ENCODE results near the gene TECTB.
A peak's percentile ranks its signal among the peaks of the same experiment; 100 is the strongest.

TECTB gene

GRCh38 chr10:112330162-112330561, 47.0 kb downstream of the TECTB start:
- no peak for TF ChIP-seq CTCF (IDR thresholded peaks at IDR 0.05; ENCODE audit: low read depth, low read length)
- in situ Hi-C loops (cut with HindIII; ENCODE audit: low sequenced_read_pairs), result no loop called here
- no peak overlapping the region for H3K4me3 ChIP-seq (ENCODE audit: low read depth, low read length)
- DNase-seq (ENCODE audit: low read depth, low spot score), result no peak

- in situ Hi-C loops (cut with HindIII; ENCODE audit: low sequenced_read_pairs), result no loop called here
- H3K4me3 ChIP-seq (ENCODE audit: low read depth, low read length), result no peak overlapping the region
- no peak for TF ChIP-seq CTCF (IDR thresholded peaks at IDR 0.05; ENCODE audit: low read depth, low read length)
- no peak for DNase-seq (ENCODE audit: low read depth, low spot score)
Measured at GRCh38 chr10:112330607-112331160, 47.5 kb downstream of the TECTB start.

- no peak overlapping the region for H3K4me3 ChIP-seq (ENCODE audit: low read depth, low read length)
- no peak for DNase-seq (ENCODE audit: low read depth, low spot score)
- in situ Hi-C loops (cut with HindIII; ENCODE audit: low sequenced_read_pairs), result no loop called here
- TF ChIP-seq CTCF (IDR thresholded peaks at IDR 0.05; ENCODE audit: low read depth, low read length), result no peak
Measured at GRCh38 chr10:112332022-112332421, 48.8 kb downstream of the TECTB start.

DNA sequence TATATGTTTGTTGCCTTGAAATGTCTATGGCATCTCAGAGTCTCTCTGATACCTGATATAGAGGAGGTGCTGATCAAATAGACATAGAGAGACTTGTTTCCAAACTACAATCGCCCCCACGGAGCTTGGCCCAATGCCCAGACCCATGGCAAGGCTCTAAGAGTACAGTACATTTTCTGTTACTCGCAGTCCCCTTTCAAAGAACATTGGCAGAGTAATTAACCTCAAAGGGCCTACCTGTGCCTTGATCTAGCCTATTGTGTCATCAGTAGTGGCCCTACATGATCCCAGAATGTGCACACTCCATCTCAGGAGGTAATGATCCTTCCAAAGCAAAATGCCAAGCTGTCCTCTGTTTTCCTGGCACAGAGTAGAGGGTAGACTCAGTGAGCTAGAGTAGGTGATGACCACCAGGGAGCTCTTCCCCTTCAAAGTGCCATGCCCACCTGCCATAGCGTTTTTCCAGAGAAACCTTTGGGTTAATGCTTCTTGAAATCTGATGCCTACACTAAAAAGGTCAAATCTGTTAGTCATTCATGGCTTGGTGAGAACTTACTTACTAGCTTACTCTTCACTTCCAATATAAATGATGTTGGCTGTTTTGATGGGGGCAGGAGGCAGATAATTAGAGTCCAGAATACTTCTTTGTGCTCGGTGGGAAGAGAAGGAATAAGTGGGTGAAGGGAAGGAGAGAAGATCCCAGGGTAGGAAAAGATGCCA, 49.5 kb downstream of the TECTB start:
- DNase-seq (ENCODE audit: low read depth, low spot score), result peak; percentile 3
- in situ Hi-C loops (cut with HindIII; ENCODE audit: low sequenced_read_pairs), result no loop called here
- H3K4me3 ChIP-seq (ENCODE audit: low read depth, low read length), result no peak overlapping the region
- TF ChIP-seq CTCF (IDR thresholded peaks at IDR 0.05; ENCODE audit: low read depth, low read length), result no peak

DNA sequence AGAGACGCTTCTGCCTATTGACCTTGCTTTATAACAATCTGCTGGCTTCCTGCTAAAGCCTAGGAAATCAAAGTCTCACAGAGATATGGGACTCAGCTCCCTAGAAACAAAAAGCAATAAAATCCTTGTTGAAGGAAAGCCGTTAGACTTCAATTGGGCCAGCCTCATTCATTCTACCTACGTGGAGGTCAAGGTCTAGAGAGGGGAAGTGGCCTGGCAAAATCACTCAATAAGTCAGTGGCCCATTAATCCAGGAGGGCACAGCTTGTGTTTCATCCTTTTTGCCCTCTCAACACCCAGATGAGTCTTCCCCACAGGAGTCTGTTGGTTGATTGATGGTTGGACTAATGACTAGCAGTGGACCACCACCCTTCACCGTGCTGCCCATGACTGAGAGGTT, 50.3 kb downstream of the TECTB start:
- in situ Hi-C loops (cut with HindIII; ENCODE audit: low sequenced_read_pairs), result no loop called here
- DNase-seq (ENCODE audit: low read depth, low spot score), result no peak
- H3K4me3 ChIP-seq (ENCODE audit: low read depth, low read length), result no peak overlapping the region
- no peak for TF ChIP-seq CTCF (IDR thresholded peaks at IDR 0.05; ENCODE audit: low read depth, low read length)

- TF ChIP-seq CTCF (IDR thresholded peaks at IDR 0.05; ENCODE audit: low read depth, low read length), result no peak
- in situ Hi-C loops (cut with HindIII; ENCODE audit: low sequenced_read_pairs), result no loop called here
- DNase-seq (ENCODE audit: low read depth, low spot score), result no peak
Measured at GRCh38 chr10:112335111-112335867, 52.1 kb downstream of the TECTB start.

More at GRCh38 chr10:112335111-112335867, 52.1 kb downstream of the TECTB start:
- no peak overlapping the region for H3K4me3 ChIP-seq (ENCODE audit: low read depth, low read length)

Measured in astrocyte of the spinal cord (primary cell).